GM23338 (cell line): Measurements from ENCODE around the gene DENND4B. TPM values are rescaled to one million over a fixed set of nuclear protein-coding genes. Genes with fewer than 3 reads are reported as not detected.

Experiments used
- ATAC-seq: fragments of 200-7000 bp; cut with Tn5 transposase; 3 replicates; pipeline ENCODE4 v1.9.1; 2020
- DNase-seq: peaks from one replicate; pipeline ENCODE4 v3.0.0-alpha.2; 2015; ENCODE audit warnings: low spot score
- H2AFZ ChIP-seq: fragments of 200-600 bp; sonication (generic); 2 replicates; pipeline ENCODE4 v1.8.0; 2016; ENCODE audit warnings: antibody characterized with exemption, mild to moderate bottlenecking, moderate library complexity
- H3F3A ChIP-seq: fragments of 200-600 bp; sonication (generic); replicated peaks from 2 replicates; pipeline ENCODE4 v1.8.0; 2017; ENCODE audit warnings: antibody characterized with exemption, mixed run types, low read depth
- H3K27ac ChIP-seq: fragments of 200-600 bp; sonication (generic); 2 replicates; pipeline ENCODE4 v1.6.1; 2016; ENCODE audit warnings: low read depth
- H3K27me3 ChIP-seq: fragments of 200-600 bp; sonication (generic); 2 replicates; pipeline ENCODE4 v1.8.0; 2016; ENCODE audit warnings: mild to moderate bottlenecking, mixed run types, moderate library complexity; ENCODE audit not compliant: insufficient read depth
- H3K36me3 ChIP-seq: fragments of 200-600 bp; sonication (generic); 2 replicates; pipeline ENCODE4 v1.8.0; 2016; ENCODE audit warnings: mild to moderate bottlenecking; ENCODE audit not compliant: insufficient read depth
- H3K4me1 ChIP-seq: fragments of 200-600 bp; sonication (generic); 2 replicates; pipeline ENCODE4 v1.8.0; 2016; ENCODE audit warnings: mild to moderate bottlenecking, moderate library complexity; ENCODE audit not compliant: insufficient read depth
- H3K4me2 ChIP-seq: fragments of 200-600 bp; sonication (generic); 2 replicates; pipeline ENCODE4 v1.7.1; 2017; ENCODE audit warnings: mixed run types
- H3K4me3 ChIP-seq: fragments of 200-600 bp; sonication (generic); 2 replicates; pipeline ENCODE4 v1.6.1; 2016; ENCODE audit warnings: mixed run types
- H3K79me2 ChIP-seq: fragments of 200-600 bp; sonication (generic); replicated peaks from 2 replicates; pipeline ENCODE4 v1.8.0; 2017; ENCODE audit warnings: mild to moderate bottlenecking; ENCODE audit not compliant: insufficient read depth
- H3K9me2 ChIP-seq: fragments of 200-600 bp; sonication (generic); 2 replicates; pipeline ENCODE4 v1.8.0; 2017; ENCODE audit not compliant: insufficient read depth
- H4K20me1 ChIP-seq: fragments of 200-600 bp; sonication (generic); replicated peaks from 2 replicates; pipeline ENCODE4 v1.8.0; 2017; ENCODE audit warnings: mild to moderate bottlenecking; ENCODE audit not compliant: insufficient read depth
- H3K27ac Mint-ChIP-seq: 2 replicates; pipeline ENCODE4 v1.8.0; 2020; ENCODE audit warnings: inconsistent platforms, mild to moderate bottlenecking, moderate library complexity, mixed read lengths
- H3K27me3 Mint-ChIP-seq: 3 replicates; pipeline ENCODE4 v1.8.0; 2022; ENCODE audit warnings: low read depth, mild to moderate bottlenecking, moderate library complexity, mixed read lengths, inconsistent platforms; ENCODE audit not compliant: insufficient read depth, poor library complexity
- H3K36me3 Mint-ChIP-seq: 3 replicates; pipeline ENCODE4 v1.8.0; 2021; ENCODE audit warnings: low read depth, mild to moderate bottlenecking, inconsistent platforms, moderate library complexity, mixed read lengths
- H3K4me1 Mint-ChIP-seq: 3 replicates; pipeline ENCODE4 v1.8.0; 2020; ENCODE audit warnings: mild to moderate bottlenecking, inconsistent platforms, mixed read lengths
- H3K4me3 Mint-ChIP-seq: 3 replicates; pipeline ENCODE4 v1.8.0; 2021; ENCODE audit warnings: moderate library complexity, mild to moderate bottlenecking, inconsistent platforms, mixed read lengths
- H3K9me3 Mint-ChIP-seq: 3 replicates; pipeline ENCODE4 v1.8.0; 2020; ENCODE audit warnings: moderate library complexity, mild to moderate bottlenecking, inconsistent platforms, mixed read lengths
- CREB1 ChIP-seq: fragments of 250-450 bp; sonication (Bioruptor Pico); IDR thresholded peaks from 2 replicates; pipeline ENCODE4 v1.5.0; 2020; ENCODE audit warnings: low read depth, mild to moderate bottlenecking, moderate library complexity
- CTCF ChIP-seq, 2 experiments: fragments of 200-600 bp in 1 of 2; sonication (generic) in 1 of 2; conservative IDR thresholded peaks; 2 replicates each; pipeline versions ENCODE4 v1.5.1 to v1.6.1; 2016 to 2017; ENCODE audit warnings: antibody characterized with exemption in 2 of 2, low read depth in 2 of 2, mild to moderate bottlenecking in 2 of 2, moderate library complexity in 1 of 2
- EZH2 ChIP-seq: fragments of 200-600 bp; sonication (generic); IDR thresholded peaks from one replicate; pipeline ENCODE4 v1.8.0; 2017; ENCODE audit warnings: antibody characterized with exemption, mild to moderate bottlenecking, low read depth; ENCODE audit not compliant: unreplicated experiment
- EZH2phosphoT487 ChIP-seq: fragments of 200-600 bp; sonication (generic); IDR thresholded peaks from one replicate; pipeline ENCODE4 v1.8.1; 2018; ENCODE audit warnings: antibody characterized with exemption; ENCODE audit not compliant: unreplicated experiment
- JUNB ChIP-seq: IDR thresholded peaks from one replicate; pipeline ENCODE4 v1.6.1; 2016; ENCODE audit warnings: antibody characterized with exemption; ENCODE audit not compliant: unreplicated experiment
- NANOG ChIP-seq: IDR thresholded peaks from 2 replicates; pipeline ENCODE4 v1.6.1; 2016; ENCODE audit warnings: antibody characterized with exemption, borderline replicate concordance
- POLR2AphosphoS5 ChIP-seq: IDR thresholded peaks from 2 replicates; pipeline ENCODE4 v1.6.1; 2016; ENCODE audit warnings: antibody characterized with exemption, low read depth
- STAT1 ChIP-seq: IDR thresholded peaks from one replicate; pipeline ENCODE4 v1.6.1; 2016; ENCODE audit warnings: antibody characterized with exemption; ENCODE audit not compliant: unreplicated experiment
- ZNF114 ChIP-seq: fragments of 250-450 bp; sonication (Bioruptor Pico); IDR thresholded peaks from 2 replicates; pipeline ENCODE4 v1.5.0; 2020; ENCODE audit warnings: mild to moderate bottlenecking, moderate library complexity
- ZNF331 ChIP-seq: fragments of 250-450 bp; sonication (Bioruptor Pico); IDR thresholded peaks from 2 replicates; pipeline ENCODE4 v1.5.0; 2020; ENCODE audit warnings: low read depth, mild to moderate bottlenecking, moderate library complexity
- ZNF462 ChIP-seq: fragments of 250-450 bp; sonication (Bioruptor Pico); IDR thresholded peaks from 2 replicates; pipeline ENCODE4 v1.5.0; 2020; ENCODE audit warnings: mild to moderate bottlenecking, moderate library complexity
- polyA plus RNA-seq: library from polyadenylated mRNA; unstranded; fragments of >200 nt; fragmentation: Nextera tagmentation; extraction: Ambion mirVana; gene quantifications from 2 replicates; pipeline ENCODE4 v1.2.1, GENCODE V29; 2016
- total RNA-seq: library from RNA; depleted of rRNA; stranded (reverse); fragments of >200 nt; shearing (Covaris generic); gene quantifications from 2 replicates; pipeline ENCODE4 v1.2.3, GENCODE V29; 2014
- TF ChIP-seq, protein P1 (sequence below): IDR thresholded peaks from one replicate; pipeline ENCODE4 v1.6.1; 2018; ENCODE audit warnings: antibody characterized with exemption; ENCODE audit not compliant: unreplicated experiment
- TF ChIP-seq, protein P2 (sequence below): IDR thresholded peaks from 2 replicates; pipeline ENCODE4 v1.6.1; 2016; ENCODE audit warnings: antibody characterized with exemption

The DENND4B gene
- total and polyA plus RNA-seq, 2 experiments from 2014 or later, result 29.4 to 57.0 TPM

- Mint-ChIP-seq H3K4me1 (peaks cover 42% of the 10 kb centered on the region), H3K27ac (peak overlapping the region; percentile 98), H3K27me3 (peaks cover 27% of the 10 kb centered on the region), H3K9me3 (peaks cover 3% of the 10 kb centered on the region; the same call in 2 of the 3 replicates), H3K36me3 (peaks cover 44% of the 10 kb centered on the region), H3K4me3 (peak overlapping the region; percentile 99)
- Histone ChIP-seq H3K27ac (peak overlapping the region; percentile 93), H3F3A (peaks cover 31% of the 10 kb centered on the region), H3K4me1 (peaks cover 25% of the 10 kb centered on the region), H3K27me3 (no peaks in the 10 kb centered on the region), H3K79me2 (peaks cover 64% of the 10 kb centered on the region), H3K9me2 (no peaks in the 10 kb centered on the region), H3K4me2 (peak overlapping the region; percentile 99), H3K4me3 (peak overlapping the region; percentile 98), H4K20me1 (peaks cover 28% of the 10 kb centered on the region), H2AFZ (no peak overlapping the region), H3K36me3 (peaks cover 14% of the 10 kb centered on the region)
- ATAC-seq (no peak), DNase-seq (no peak)
- TF ChIP-seq CTCF (conservative IDR thresholded peaks at IDR 0.05; ENCODE audit: low read depth in 2 of 2), result no peak
- TF ChIP-seq ZNF114 (CRISPR knock-in tag), result no peak
- TF ChIP-seq NANOG, result no peak
- no peak for TF ChIP-seq EZH2
- no peak for TF ChIP-seq ZNF462 (CRISPR knock-in tag)
- TF ChIP-seq STAT1, result no peak
- TF ChIP-seq, protein P1, sequence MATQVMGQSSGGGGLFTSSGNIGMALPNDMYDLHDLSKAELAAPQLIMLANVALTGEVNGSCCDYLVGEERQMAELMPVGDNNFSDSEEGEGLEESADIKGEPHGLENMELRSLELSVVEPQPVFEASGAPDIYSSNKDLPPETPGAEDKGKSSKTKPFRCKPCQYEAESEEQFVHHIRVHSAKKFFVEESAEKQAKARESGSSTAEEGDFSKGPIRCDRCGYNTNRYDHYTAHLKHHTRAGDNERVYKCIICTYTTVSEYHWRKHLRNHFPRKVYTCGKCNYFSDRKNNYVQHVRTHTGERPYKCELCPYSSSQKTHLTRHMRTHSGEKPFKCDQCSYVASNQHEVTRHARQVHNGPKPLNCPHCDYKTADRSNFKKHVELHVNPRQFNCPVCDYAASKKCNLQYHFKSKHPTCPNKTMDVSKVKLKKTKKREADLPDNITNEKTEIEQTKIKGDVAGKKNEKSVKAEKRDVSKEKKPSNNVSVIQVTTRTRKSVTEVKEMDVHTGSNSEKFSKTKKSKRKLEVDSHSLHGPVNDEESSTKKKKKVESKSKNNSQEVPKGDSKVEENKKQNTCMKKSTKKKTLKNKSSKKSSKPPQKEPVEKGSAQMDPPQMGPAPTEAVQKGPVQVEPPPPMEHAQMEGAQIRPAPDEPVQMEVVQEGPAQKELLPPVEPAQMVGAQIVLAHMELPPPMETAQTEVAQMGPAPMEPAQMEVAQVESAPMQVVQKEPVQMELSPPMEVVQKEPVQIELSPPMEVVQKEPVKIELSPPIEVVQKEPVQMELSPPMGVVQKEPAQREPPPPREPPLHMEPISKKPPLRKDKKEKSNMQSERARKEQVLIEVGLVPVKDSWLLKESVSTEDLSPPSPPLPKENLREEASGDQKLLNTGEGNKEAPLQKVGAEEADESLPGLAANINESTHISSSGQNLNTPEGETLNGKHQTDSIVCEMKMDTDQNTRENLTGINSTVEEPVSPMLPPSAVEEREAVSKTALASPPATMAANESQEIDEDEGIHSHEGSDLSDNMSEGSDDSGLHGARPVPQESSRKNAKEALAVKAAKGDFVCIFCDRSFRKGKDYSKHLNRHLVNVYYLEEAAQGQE, result no peak
- no peak for TF ChIP-seq JUNB
- TF ChIP-seq, protein P2, sequence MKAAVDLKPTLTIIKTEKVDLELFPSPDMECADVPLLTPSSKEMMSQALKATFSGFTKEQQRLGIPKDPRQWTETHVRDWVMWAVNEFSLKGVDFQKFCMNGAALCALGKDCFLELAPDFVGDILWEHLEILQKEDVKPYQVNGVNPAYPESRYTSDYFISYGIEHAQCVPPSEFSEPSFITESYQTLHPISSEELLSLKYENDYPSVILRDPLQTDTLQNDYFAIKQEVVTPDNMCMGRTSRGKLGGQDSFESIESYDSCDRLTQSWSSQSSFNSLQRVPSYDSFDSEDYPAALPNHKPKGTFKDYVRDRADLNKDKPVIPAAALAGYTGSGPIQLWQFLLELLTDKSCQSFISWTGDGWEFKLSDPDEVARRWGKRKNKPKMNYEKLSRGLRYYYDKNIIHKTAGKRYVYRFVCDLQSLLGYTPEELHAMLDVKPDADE, result no peak
- TF ChIP-seq EZH2phosphoT487, result no peak
- no peak for TF ChIP-seq ZNF331 (CRISPR knock-in tag)
- TF ChIP-seq CREB1 (CRISPR knock-in tag), result no peak
- TF ChIP-seq POLR2AphosphoS5, result no peak
Observed at GRCh38 chr1:153956997-153957715, 10.6 kb upstream of the DENND4B start.
